Pancreas (tissue), 10 donors: ENCODE data around the gene XPO4. TPM values are rescaled to one million over a fixed set of nuclear protein-coding genes. Genes with fewer than 3 reads are reported as not detected.

Source experiments
- ATAC-seq, 4 donors: fragments of 200-7000 bp; cut with Tn5 transposase; one replicate each; pipeline versions ENCODE4 v1.8.0 to v1.9.1; 2020; ENCODE audit warnings: mild to moderate bottlenecking in 4 of 4, moderate library complexity in 4 of 4
- DNase-seq, 6 donors: peaks; one replicate each; pipeline ENCODE4 v3.0.0-alpha.2; 2020
- FAIRE-seq: peaks from 2 replicates; lab custom pipeline; 2012; peaks lifted over from hg19 to GRCh38; lab: Jason Lieb, UNC
- H3K27ac ChIP-seq, 4 donors: fragments of 200-600 bp; sonication (generic); 1 replicate in 3 of 4; 2 replicates in 1 of 4; pipeline versions ENCODE4 v1.5.0 to v1.8.0; 2020
- H3K27me3 ChIP-seq, 4 donors: fragments of 200-600 bp; one replicate each; pipeline ENCODE4 v1.8.0; 2021
- H3K36me3 ChIP-seq, 3 donors: fragments of 200-600 bp; sonication (generic) in 1 of 3; one replicate each; pipeline versions ENCODE4 v1.5.0 to v1.8.0; 2020 to 2021
- H3K4me1 ChIP-seq, 3 donors: fragments of 200-600 bp; one replicate each; pipeline ENCODE4 v1.8.0; 2021
- H3K4me3 ChIP-seq, 4 donors: fragments of 200-600 bp; sonication (generic) in 2 of 4; one replicate each; pipeline versions ENCODE4 v1.5.0 to v1.8.0; 2020 to 2021
- H3K9me3 ChIP-seq, 4 donors: fragments of 200-600 bp; one replicate each; pipeline ENCODE4 v1.8.0; 2021
- CTCF ChIP-seq, 4 donors: fragments of 200-600 bp; sonication (generic) in 3 of 4; IDR thresholded peaks; one replicate each; pipeline versions ENCODE4 v1.5.0 to v1.8.0; 2021; ENCODE audit warnings: antibody characterized with exemption in 4 of 4
- WGBS, 2 donors: extraction: QIAGEN DNeasy Blood & Tissue Kit; methylation state at CpG; one replicate each; pipeline ENCODE4 v1.1.7; 2013; 5-methylcytosine and 5-hydroxymethylcytosine counted together
- intact Hi-C, 3 donors: fragments of 100-400 bp; cut with DNase I; formaldehyde crosslinking; loops; one replicate each; pipeline versions ENCODE4 v1.11.1 to v1.14.2; 2022
- polyA plus RNA-seq, 2 donors: library from polyadenylated mRNA; stranded (reverse); fragments of 200-250 nt; gene quantifications; one replicate each; pipeline ENCODE4 v1.2.3, GENCODE V29; 2013
- total RNA-seq, 6 donors: library from RNA; stranded (reverse); fragmentation: NEBNext Ultra II Directional in 4 of 6; extraction: Animal tissue kit (Norgen Biotek cat#: 25700) in 4 of 6; gene quantifications; one replicate each; pipeline versions ENCODE4 v1.2.1 to v1.2.4, GENCODE V29; 2021 to 2023
- donor health status: healthy with polysubstance abuse.
- donor health status: DM: no; HTN: no; CAD: no; lungs with moderate emphysema.
- donor health status: DM: no; HTN: no; CAD: no.
- donor health status: control.
- donor health status: control.
- donor health status: Bipolar disorder and iron deficiency.
- donor health status: DM: yes; HTN: yes; CAD: no.
- donor health status: DM: no; HTN: no; CAD: no.
- donor health status: DM: no; HTN: no; CAD: no.
- donor health status: DM: yes; HTN: yes; CAD: no.

XPO4 gene
- total and polyA plus RNA-seq, 8 donors: 2.4 to 9.0 (median 5.3) TPM

GRCh38 chr13:20840568-20840967 is 62.0 kb downstream of the XPO4 start:
- TF ChIP-seq CTCF (IDR thresholded peaks at IDR 0.05): no peak
- DNase-seq: no peak
- Histone ChIP-seq H3K27ac (no peak overlapping the region), H3K4me3 (no peak overlapping the region), H3K36me3 (peaks cover 0 to 8% (median 0%) of the 10 kb centered on the region in 3 donors), H3K9me3 (no peaks in the 10 kb centered on the region), H3K4me1 (no peaks in the 10 kb centered on the region), H3K27me3 (no peaks in the 10 kb centered on the region)
- no peak for ATAC-seq
- intact Hi-C loops: no loop called here
- no peak for FAIRE-seq

- H3K36me3 ChIP-seq: no peaks in the 10 kb centered on the region
- 90 to 96% methylated on average over 7 of the region's 7 CpGs for WGBS, 2 donors
- ATAC-seq (no peak), FAIRE-seq (no peak), DNase-seq (no peak)
- H3K4me1 ChIP-seq: no peaks in the 10 kb centered on the region
- H3K4me3 ChIP-seq: no peak overlapping the region
- no peaks in the 10 kb centered on the region for H3K9me3 ChIP-seq
- no peak overlapping the region for H3K27ac ChIP-seq
- intact Hi-C loops: loop anchor here in 1 of 3 donors (10.0 kb wide), 1 partner anchor 119 kb away; no protein-coding TSS in a partner anchor
- no peaks in the 10 kb centered on the region for H3K27me3 ChIP-seq
- TF ChIP-seq CTCF (IDR thresholded peaks at IDR 0.05): no peak
Measured at GRCh38 chr13:20833900-20834679, 68.5 kb downstream of the XPO4 start.

- FAIRE-seq (no peak), ATAC-seq (no peak), DNase-seq (no peak)
- no peaks in the 10 kb centered on the region for H3K9me3 ChIP-seq
- WGBS, 2 donors: 66 to 67% methylated on average over 3 of the region's 3 CpGs
- no peak overlapping the region for H3K4me3 ChIP-seq
- no peaks in the 10 kb centered on the region for H3K4me1 ChIP-seq
- TF ChIP-seq CTCF (IDR thresholded peaks at IDR 0.05): no peak
- H3K36me3 ChIP-seq: no peaks in the 10 kb centered on the region
- H3K27ac ChIP-seq: no peak overlapping the region
- H3K27me3 ChIP-seq: no peaks in the 10 kb centered on the region
- intact Hi-C loops: loop anchor here in 1 of 3 donors (10.0 kb wide), 1 partner anchor 118 kb away; no protein-coding TSS in a partner anchor
Measured at GRCh38 chr13:20832861-20833260, 69.7 kb downstream of the XPO4 start.

- no peak for TF ChIP-seq CTCF (IDR thresholded peaks at IDR 0.05)
- Histone ChIP-seq H3K27ac (no peak overlapping the region), H3K9me3 (no peaks in the 10 kb centered on the region), H3K27me3 (no peaks in the 10 kb centered on the region), H3K4me3 (no peak overlapping the region), H3K36me3 (no peaks in the 10 kb centered on the region), H3K4me1 (no peaks in the 10 kb centered on the region)
- intact Hi-C loops: loop anchor here in 1 of 3 donors (10.0 kb wide), 1 partner anchor 117 kb away; no protein-coding TSS in a partner anchor
- WGBS, 2 donors: 80 to 83% methylated on average over 3 of the region's 3 CpGs
- ATAC-seq: no peak
- FAIRE-seq: no peak
- no peak for DNase-seq
Measured at GRCh38 chr13:20831933-20832332, 70.6 kb downstream of the XPO4 start.

GRCh38 chr13:20831254-20831653 is 71.3 kb downstream of the XPO4 start:
- intact Hi-C loops: loop anchor here in 1 of 3 donors (10.0 kb wide), 1 partner anchor 116 kb away; no protein-coding TSS in a partner anchor
- WGBS, 2 donors: 41 to 42% methylated on average over 2 of the region's 2 CpGs

More at GRCh38 chr13:20831254-20831653, 71.3 kb downstream of the XPO4 start:
- no peak for TF ChIP-seq CTCF (IDR thresholded peaks at IDR 0.05)
- Histone ChIP-seq H3K4me1 (no peaks in the 10 kb centered on the region), H3K9me3 (no peaks in the 10 kb centered on the region), H3K4me3 (no peak overlapping the region), H3K36me3 (no peaks in the 10 kb centered on the region), H3K27ac (no peak overlapping the region), H3K27me3 (no peaks in the 10 kb centered on the region)
- ATAC-seq (no peak), DNase-seq (no peak), FAIRE-seq (peak; percentile 74)
